Left lung (tissue), 10 donors: ENCODE measurements around the gene PAK1. TPM values are rescaled to one million over a fixed set of nuclear protein-coding genes. Genes with fewer than 3 reads are reported as not detected.
"Not testable (repeated sequence)": the region's sequence is repeated elsewhere in the genome, so short reads cannot be mapped to it uniquely, and the experiment has no call there.

Source experiments
- ATAC-seq: fragments of 200-7000 bp; cut with Tn5 transposase; one replicate; pipeline ENCODE4 v1.9.1; 2020; ENCODE audit warnings: moderate library complexity
- DNase-seq, 4 donors: peaks; one replicate each; pipeline ENCODE4 v3.0.0-alpha.2; 2013 to 2020
- H3K27ac ChIP-seq, 2 donors: fragments of 200-600 bp; sonication (generic) in 1 of 2; one replicate each; pipeline versions ENCODE4 v1.5.0 to v1.8.0; 2020 to 2021
- H3K27me3 ChIP-seq, 2 donors: fragments of 200-600 bp; sonication (generic) in 1 of 2; one replicate each; pipeline versions ENCODE4 v1.5.0 to v1.8.0; 2020 to 2021
- H3K36me3 ChIP-seq, 2 donors: fragments of 200-600 bp; sonication (generic) in 1 of 2; one replicate each; pipeline versions ENCODE4 v1.5.0 to v1.8.0; 2020 to 2021
- H3K4me1 ChIP-seq, 2 donors: fragments of 200-600 bp; one replicate each; pipeline ENCODE4 v1.8.0; 2021
- H3K4me3 ChIP-seq, 2 donors: fragments of 200-600 bp; sonication (generic) in 1 of 2; one replicate each; pipeline versions ENCODE4 v1.5.0 to v1.8.0; 2020 to 2021; ENCODE audit warnings: mild to moderate bottlenecking in 1 of 2
- H3K9me3 ChIP-seq, 2 donors: fragments of 200-600 bp; sonication (generic) in 1 of 2; one replicate each; pipeline versions ENCODE4 v1.5.0 to v1.8.0; 2020 to 2021
- CTCF ChIP-seq, 2 donors: fragments of 200-600 bp; sonication (generic) in 1 of 2; IDR thresholded peaks; one replicate each; pipeline versions ENCODE4 v1.5.0 to v1.8.0; 2021; ENCODE audit warnings: antibody characterized with exemption in 2 of 2
- intact Hi-C, 2 donors: fragments of 100-400 bp; cut with DNase I; formaldehyde crosslinking; loops; one replicate each; pipeline versions ENCODE4 v1.11.2 to v1.14.2; 2022
- polyA plus RNA-seq, 6 donors: library from polyadenylated mRNA; unstranded; fragments of 120-200 nt; gene quantifications; one replicate each; pipeline ENCODE4 v1.2.1, GENCODE V29; 2013; ENCODE audit not compliant: insufficient read length in 6 of 6
- total RNA-seq, 2 donors: library from RNA; stranded (reverse); fragmentation: NEBNext Ultra II Directional; extraction: Animal tissue kit (Norgen Biotek cat#: 25700); gene quantifications; one replicate each; pipeline ENCODE4 v1.2.1, GENCODE V29; 2021
- donor health status: DM: no; HTN: yes; CAD: no.
- donor health status: DM: no; HTN: no; CAD: no.

The PAK1 gene
- total and polyA plus RNA-seq, 8 donors: 32.4 to 61.4 (median 51.4) TPM

DNA sequence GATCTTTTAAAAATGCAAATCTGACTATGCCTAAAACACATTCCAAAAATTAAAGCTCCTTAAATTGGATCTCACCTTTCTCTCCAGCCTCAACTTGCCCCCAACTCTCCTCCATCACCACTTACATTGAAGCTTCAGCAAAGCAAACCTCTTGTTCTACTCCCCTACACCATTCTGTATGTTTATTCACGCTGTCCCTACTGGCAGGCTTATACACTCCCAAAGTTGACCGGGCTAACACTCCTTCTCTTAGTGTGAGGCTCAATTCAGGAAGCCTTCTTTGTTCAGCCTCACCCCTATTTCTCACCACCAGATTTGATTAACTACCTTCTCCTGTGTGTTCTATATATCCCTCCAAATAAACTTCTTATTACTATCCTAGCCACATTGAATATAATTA is 170.6 kb downstream of the PAK1 start:
- H3K4me3 ChIP-seq: no peak overlapping the region
- DNase-seq (no peak), ATAC-seq (no peak)

GRCh38 chr11:77302752-77303151 is 171.1 kb downstream of the PAK1 start:
- H3K27ac ChIP-seq: no peak overlapping the region
- intact Hi-C loops: no loop called here
- H3K4me3 ChIP-seq: no peak overlapping the region
- H3K27me3 ChIP-seq: no peaks in the 10 kb centered on the region
- H3K9me3 ChIP-seq: no peaks in the 10 kb centered on the region
- no peaks in the 10 kb centered on the region for H3K36me3 ChIP-seq
- H3K4me1 ChIP-seq: no peaks in the 10 kb centered on the region
- DNase-seq (no peak), ATAC-seq (no peak)
- no peak for TF ChIP-seq CTCF (IDR thresholded peaks at IDR 0.05)

More for the DNA sequence above, 170.6 kb downstream of the PAK1 start:
- Histone ChIP-seq H3K36me3 (no peaks in the 10 kb centered on the region), H3K27ac (no peak overlapping the region), H3K27me3 (no peaks in the 10 kb centered on the region), H3K9me3 (no peaks in the 10 kb centered on the region), H3K4me1 (no peaks in the 10 kb centered on the region)
- intact Hi-C loops: no loop called here
- no peak for TF ChIP-seq CTCF (IDR thresholded peaks at IDR 0.05)

- ATAC-seq: no peak
- no peak for DNase-seq
- TF ChIP-seq CTCF (IDR thresholded peaks at IDR 0.05): no peak
- Histone ChIP-seq H3K9me3 (no peaks in the 10 kb centered on the region), H3K4me3 (no peak within 1 kb of the TSS), H3K27ac (no peak within 1 kb of the TSS), H3K4me1 (no peaks in the 10 kb centered on the region), H3K27me3 (no peaks in the 10 kb centered on the region), H3K36me3 (no peaks in the 10 kb centered on the region)
- intact Hi-C loops: no loop called here
These were observed 172.4 kb downstream of the PAK1 start, which contains the start of gene GDPD4 for GRCh38 chr11:77301510-77301909. Gene GDPD4 (minus strand): TSS chr11:77301686. CDS start chr11:77285137, 16,549 bp downstream.

DNA sequence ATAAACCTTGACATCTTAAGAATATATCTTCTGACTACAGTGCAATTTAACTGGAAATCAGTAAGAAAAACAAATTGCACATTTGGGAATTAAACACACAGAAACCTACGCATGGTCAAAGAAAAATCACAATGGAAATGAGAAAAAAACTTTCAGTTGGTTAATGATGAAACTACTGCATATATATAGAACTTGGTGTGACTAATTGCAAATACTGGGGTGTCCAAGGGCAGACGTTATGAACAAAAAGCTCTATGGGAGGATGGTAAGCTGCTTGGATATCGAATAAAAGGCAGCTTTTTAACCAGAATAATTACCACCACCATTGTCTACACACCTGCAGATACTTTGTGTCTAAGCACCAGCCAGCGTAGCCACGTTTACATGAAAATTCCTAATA is 173.2 kb downstream of the PAK1 start:
- intact Hi-C loops: no loop called here
- Histone ChIP-seq H3K36me3 (no peaks in the 10 kb centered on the region), H3K4me1 (no peaks in the 10 kb centered on the region), H3K4me3 (no peak overlapping the region), H3K9me3 (no peaks in the 10 kb centered on the region), H3K27ac (no peak overlapping the region), H3K27me3 (no peaks in the 10 kb centered on the region)
- no peak for TF ChIP-seq CTCF (IDR thresholded peaks at IDR 0.05)
- ATAC-seq (no peak), DNase-seq (no peak)

- H3K27me3 ChIP-seq, H3K36me3 ChIP-seq, intact Hi-C loops, H3K4me1 ChIP-seq, H3K4me3 ChIP-seq, ATAC-seq, H3K27ac ChIP-seq, H3K9me3 ChIP-seq, DNase-seq: not testable (repeated sequence)
These were observed 173.9 kb downstream of the PAK1 start for GRCh38 chr11:77300028-77300427.

DNA sequence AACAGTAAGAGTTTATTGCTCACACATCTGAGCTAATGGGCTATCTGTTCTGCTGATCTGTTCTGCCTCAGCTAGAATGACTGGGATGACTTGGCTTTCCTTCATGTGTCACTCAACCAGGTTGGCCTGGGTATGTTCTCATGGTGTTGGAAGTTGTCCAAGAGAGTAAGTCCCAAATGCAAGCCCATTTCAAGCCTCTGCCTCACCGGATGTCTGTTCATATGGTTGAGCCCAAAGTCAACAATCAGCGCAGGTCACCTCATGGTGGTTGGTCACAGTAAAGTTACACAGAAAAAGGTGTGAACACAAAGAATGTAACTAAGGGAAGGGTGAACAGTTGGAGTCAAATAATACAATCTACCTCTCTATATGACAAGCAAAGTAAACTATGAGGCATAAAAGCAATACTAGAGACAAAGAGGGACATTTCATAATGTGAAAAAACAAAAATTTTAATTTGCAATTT is 174.3 kb downstream of the PAK1 start:
- ATAC-seq: no peak
- intact Hi-C loops: no loop called here
- no peaks in the 10 kb centered on the region for H3K27me3 ChIP-seq

More for the DNA sequence above, 174.3 kb downstream of the PAK1 start:
- no peaks in the 10 kb centered on the region for H3K9me3 ChIP-seq
- TF ChIP-seq CTCF (IDR thresholded peaks at IDR 0.05): no peak
- no peaks in the 10 kb centered on the region for H3K36me3 ChIP-seq
- no peaks in the 10 kb centered on the region for H3K4me1 ChIP-seq
- H3K27ac ChIP-seq: no peak overlapping the region
- no peak overlapping the region for H3K4me3 ChIP-seq
- no peak for DNase-seq
